EL (cell line): ENCODE data around the gene ZFP3.
"Not testable (repeated sequence)": the region's sequence is repeated elsewhere in the genome, so short reads cannot be mapped to it uniquely, and the experiment has no call there.

Experiments
- DNase-seq: peaks from one replicate; pipeline ENCODE4 v3.0.0-alpha.2; 2016

Gene ZFP3

DNA sequence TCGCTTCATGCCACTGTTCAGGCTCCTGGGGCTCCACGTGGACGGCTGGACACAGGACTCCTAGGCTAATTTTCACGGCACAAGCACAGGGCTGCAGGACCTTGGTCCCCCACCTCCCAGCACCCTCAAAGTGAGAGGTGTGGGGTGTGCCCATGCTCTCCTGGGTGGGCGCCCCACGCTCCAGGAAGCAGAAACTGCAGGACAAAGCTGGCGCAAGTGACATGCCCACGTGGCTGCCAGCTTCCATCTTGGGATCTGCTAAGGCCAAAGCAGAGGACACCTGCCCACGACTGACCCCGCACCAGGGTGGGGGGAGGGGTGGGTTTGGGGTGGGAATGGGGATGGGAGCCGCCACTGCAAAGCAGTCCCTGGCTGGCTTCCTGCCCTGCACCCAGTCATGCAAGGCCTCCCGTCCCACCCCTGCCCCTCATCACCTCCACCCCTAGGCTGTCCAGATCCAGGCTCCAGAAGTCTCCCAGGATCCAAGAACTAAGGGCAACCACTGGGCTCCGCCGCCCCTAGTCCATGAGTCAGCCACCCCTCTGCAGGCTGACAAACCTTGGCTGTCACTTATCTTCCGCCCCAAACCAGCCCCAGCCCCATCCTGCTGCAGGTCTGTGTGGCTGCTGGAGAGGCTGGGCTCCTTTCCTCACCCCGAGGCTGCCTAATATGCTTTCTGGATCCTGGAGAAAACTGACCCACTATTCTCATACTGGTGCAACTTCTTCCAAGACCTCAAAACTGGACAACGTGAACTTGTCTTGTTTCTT, 48.6 kb downstream of the ZFP3 start:
- no peak for DNase-seq

DNA sequence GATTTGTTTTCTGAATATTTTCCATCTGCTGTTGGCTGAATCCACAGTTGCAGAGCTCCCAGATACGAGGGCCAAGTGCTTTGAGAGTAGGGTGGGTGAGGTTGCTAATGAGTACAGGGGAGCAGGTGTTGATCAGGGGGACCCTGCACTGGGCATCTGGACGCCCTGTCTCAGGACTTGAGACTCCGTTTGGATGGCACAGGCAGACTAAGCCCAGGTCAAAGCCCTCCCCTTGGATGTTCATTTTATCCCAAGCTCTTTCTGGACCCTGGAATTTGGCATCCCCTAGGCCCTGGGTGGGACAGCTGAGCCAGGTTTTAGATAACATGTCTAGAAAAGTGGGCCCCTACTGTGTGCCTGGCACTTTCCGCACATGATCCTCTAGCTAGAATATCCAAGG, 49.6 kb downstream of the ZFP3 start:
- DNase-seq, result no peak

DNA sequence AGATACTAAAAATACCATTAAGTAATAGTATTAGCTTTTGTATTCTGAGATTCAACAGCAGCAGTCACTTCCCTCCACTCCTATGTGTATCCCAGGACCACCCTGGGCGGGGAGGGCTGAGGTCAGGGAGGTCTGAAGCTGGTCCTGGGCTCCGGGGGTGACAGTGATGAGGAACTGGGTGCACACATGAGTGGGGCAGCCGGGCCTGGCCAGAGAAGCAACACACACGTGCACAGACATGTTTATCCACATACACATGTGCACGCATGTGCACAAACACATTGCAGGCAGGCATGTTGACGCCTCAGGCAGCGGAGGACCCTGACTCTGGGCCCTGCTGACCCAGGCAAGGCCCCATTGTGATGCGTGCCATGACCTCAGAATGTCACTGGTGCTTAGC, 50.1 kb downstream of the ZFP3 start:
- DNase-seq, result not testable (repeated sequence)

DNA sequence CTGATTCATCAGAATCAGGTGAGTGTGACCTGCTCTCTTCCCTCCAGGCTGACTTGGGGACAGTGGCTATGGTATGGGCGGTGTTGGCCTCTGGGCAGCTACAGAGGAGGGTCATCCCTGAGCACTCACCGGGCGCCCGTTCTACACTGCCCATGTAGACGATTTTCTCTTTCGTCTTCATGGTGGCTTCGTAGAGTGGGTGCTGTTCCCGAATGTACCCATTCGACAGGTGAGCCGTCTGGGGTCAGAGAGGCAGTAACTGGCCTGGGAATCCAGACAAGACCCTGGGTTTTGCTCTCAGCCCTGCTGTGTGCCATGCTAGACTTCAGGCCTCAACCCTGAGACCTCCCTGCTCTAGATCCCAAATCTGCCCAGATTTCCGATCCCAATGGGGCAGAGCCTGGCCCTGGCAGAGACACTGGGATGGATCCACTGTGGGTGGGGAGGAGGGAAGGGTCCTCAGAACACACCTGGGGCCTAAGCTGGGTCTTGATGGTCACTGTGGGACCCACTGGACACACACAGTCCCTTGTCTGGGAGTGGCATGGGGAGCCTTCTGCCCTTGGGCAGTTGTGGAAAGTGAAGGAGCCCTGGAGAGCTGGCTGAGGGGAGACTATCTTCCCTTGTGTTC, 50.8 kb downstream of the ZFP3 start:
- no peak for DNase-seq

DNA sequence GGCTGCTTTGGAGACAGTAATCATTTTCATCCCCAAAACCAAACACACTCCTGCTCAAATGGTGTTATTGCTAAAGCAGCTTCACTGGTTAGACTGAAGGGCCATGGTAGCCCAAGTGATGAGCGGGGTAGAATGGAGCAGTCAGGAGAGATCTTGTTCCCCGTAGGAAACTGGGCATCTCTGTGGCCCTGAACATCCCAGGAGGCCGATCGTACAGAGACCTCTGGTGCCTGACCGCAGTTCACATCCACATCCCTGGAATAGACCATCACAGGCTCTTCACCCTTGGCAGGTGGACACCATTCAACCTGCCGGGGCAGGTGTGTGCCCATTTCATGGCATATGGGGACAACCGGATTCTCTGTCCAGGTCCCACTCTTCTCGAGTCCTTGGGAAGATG, 51.5 kb downstream of the ZFP3 start:
- not testable (repeated sequence) for DNase-seq

DNA sequence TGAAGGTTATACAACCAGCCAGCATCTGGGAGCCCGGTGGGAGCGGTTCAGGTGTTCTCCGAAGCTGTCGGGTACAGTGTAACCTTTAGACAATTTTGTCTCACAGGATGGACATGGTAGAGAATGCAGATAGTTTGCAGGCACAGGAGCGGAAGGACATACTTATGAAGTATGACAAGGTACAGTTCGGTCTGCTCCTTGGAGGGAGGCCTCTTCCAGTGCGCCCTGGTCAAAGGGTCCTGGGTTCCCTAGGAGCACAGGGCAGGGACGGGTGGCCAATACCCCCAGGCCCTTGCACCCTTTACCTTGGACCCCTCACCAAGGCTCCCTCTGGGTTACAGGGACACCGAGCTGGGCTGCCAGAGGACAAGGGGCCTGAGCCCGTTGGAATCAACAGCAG, 52.0 kb downstream of the ZFP3 start:
- not testable (repeated sequence) for DNase-seq

DNA sequence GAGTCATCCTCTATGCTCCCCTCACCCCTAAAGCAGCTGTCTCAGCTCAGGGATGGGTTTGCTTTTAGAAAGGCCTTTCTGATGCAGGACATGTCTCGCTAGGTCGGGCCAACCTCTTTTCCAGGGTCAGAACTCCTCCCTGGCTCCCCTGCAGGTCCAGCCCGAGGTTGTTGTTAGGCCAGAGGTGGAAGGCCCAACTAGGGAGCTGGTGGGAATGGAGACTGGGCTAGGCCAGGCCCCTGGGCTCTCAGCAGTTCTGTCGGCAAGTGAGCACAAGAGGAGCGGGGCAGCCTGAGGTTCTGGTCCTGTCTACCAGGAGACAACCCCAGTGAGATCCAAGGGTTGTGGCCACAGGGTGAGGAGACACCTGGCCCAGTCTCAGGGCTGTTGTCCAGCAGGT, 52.4 kb downstream of the ZFP3 start:
- DNase-seq, result not testable (repeated sequence)

DNA sequence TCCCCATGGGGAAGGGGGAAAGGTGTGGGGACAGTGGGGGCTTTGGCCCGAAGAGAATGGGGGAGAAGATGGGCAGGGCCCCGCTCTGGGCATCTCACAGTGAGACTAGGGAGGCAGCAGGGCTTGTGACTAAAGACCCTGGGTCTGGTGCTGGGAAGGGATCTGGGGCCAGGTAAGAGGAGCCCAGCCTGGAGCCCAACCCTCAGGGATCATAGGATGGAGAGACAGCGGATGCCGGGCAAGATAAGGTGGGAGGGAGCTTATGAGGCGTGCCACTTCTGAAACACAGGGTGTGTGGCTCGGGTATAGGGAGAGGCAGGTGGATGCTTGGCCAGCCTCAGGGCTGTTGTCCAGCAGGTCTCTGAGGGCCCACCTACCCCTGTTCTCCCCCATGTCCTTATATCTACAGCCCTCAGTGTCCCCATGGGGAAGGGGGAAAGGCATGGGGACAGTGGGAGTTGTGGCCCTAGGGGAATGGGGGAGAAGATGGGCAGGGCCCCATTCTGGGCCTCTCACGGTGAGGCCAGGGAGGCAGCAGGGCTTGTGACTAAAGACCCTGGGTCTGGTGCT, 53.0 kb downstream of the ZFP3 start:
- DNase-seq, result no peak

DNA sequence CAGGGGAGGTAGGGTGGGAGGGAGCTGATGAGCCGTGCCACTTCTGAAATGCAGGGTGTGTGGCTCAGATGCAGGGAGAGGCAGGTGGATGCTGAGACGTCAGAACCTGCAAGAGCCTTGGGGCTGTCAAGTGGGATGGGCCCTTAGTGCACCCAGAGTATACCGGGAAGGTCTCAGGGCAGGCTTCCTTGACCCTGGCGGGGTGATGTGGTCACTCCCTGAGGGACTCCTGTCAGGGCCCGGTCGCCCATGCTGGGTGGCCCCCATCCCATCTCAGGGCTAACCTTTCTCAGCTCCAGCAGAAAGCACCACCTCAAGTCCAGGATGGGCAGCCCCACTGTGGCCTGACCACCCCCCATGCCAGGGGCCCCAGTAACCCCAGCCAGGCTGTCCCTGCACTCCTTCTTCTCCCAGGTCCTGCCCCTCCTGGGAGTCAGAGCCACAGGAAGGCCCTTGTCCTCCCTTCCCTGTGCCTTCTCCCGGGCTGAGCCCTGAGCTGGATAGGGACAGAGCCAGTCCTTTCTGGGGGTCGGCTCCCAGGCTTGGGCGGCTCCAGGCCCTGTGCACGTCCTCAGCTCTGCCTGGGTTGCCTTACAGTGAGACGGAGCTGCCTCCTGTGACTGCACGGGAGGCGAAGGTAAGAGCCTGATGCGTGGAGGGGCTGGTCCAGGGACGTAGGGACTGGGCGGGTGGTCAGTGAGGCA, 53.7 kb downstream of the ZFP3 start:
- not testable (repeated sequence) for DNase-seq

DNA sequence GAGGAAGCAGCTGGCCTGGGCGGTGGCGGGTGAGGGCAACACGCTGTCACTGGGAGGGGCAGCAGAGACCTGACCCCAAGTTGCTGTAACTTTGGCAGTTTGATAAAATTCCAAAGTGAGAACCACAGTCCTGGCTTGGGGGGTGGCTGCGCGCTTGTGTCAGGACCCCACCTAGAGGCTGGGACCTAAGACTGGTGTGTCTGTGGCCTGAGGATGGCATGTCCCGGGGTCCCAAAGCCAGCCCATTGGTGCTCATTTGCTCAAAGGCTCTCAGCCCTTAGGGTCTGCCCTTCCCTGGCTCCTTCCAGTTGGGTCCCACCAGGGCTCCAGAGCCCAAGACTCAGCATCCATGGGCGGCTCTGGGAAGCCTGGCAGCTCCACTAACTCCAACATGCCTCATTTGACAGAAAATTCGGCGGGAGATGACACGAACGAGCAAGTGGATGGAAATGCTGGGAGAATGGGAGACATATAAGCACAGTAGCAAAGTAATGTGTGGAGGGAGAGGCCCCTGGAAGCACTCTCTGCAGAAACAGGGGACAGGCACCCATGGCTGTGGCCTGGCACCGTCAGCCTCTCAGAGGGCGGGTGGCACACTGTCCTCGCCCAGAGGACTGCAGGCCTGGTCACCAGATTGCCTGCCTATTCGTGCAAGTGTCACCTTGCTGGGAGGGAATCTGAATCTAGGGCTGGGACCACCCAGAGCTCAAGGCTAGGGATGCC, 54.4 kb downstream of the ZFP3 start:
- DNase-seq, result not testable (repeated sequence)

DNA sequence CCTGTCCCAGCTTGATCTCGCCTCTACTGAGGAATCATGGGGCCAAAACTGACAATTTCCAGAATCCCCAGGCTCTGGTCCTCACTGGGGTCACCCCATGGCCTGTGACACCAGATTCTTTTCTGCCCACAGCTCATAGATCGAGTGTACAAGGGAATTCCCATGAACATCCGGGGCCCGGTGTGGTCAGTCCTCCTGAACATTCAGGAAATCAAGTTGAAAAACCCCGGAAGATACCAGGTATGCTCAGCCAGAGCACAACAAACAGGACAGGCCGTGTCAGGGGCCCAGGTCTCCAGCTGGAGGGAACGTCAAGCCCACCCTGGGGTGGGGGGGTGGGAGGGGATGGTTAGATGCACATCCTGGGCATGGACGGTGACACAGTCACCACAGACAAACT, 55.0 kb downstream of the ZFP3 start:
- no peak for DNase-seq

DNA sequence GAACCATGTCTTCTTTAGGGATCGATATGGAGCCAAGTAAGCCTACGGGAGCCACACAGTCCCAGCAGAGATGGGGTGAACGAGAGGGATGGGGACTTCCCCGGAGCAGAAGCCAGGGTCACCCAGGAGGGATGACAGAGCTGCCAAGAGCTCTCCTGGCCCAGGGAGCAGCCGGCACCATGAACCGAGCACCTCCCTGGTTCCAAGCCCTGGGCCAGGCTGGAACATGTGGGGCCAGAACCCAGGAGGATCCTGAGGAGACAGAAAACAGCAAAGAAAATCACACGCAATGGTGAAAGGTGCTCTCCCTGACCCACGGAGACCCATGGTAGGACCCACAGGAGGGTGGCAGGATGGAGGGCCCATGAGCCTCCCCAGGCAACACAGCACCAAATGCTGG, 55.7 kb downstream of the ZFP3 start:
- not testable (repeated sequence) for DNase-seq

DNA sequence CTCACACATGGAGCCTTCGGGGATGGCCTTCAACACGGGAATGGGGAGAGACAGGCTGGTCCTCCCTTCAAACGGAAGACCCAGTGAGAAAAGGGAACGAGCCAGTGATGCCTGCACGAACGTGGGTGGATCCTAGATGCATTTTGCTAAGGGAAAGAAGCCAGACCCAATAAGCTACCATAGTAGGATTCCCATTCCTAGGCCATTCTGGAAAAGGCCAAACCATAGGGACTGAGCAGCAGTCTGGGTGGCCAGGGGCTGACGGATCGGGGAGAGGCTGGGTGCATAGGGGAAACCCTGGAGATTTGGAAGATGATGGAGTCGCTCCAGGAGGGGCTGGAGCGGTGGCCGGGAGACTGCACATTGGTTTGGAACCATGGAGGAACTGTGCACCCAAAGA, 56.3 kb downstream of the ZFP3 start:
- not testable (repeated sequence) for DNase-seq

DNA sequence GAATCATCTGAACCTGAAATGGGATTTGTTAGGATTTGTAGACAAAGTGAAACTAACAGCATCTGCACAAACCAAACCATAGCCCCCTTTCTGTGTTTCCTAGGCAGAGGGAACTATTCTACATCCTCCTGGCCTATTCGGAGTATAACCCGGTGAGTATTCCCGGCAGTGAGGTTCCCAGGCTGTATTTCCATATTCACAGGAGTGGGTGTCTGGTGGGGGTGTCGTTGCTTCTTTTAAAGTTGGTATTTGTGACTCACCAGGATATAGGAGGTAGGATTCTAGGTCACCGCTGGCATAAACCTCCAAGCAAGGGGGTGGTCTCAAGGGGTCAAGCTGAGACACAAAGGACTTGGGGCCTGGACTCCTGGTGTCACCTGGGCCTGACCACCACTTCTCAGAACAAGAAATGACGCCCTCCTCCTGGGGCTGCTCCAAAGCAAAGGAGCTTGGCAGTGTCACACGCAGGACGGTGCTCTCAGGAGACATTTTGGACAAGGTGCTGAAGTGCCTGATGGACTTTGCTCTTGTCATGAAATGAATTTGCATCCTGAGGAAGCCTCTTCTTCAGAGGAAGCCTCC, 57.0 kb downstream of the ZFP3 start:
- not testable (repeated sequence) for DNase-seq

DNA sequence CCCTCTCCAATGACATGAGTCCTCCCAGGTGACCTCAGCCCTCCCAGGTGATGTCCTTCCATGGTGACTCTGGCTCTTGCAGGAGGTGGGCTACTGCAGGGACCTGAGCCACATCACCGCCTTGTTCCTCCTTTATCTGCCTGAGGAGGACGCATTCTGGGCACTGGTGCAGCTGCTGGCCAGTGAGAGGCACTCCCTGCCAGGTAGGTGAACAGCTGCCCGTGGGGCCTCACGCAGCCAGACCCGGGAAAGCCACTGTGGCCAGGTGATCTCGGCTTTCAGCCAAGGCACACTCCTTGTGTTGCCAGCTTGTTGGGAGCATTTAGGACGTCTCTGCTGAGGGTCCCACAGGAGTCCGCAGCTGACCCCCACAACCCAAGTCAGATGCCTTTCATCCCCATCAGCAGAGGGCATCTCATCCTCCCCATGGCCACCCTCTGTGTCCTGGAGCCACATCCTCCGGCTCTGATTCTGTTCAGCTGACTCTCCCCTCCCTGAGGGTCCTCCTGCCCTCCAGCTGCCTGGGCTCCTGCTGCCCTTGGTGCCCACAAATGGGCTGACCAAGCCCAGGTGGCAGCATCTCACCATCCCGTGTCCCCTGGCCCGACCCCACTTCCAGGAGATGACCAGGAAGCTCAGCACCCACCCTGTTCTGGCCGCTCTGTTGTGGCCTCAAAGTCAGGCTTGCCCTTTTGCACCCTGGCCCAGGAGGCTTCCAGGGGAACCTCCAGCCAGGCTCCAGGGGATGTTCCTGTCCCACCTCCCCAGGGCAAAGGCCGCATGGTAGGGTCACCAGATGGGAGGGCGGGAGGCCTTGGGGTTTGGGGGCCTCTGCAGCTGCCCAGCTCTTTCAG, 57.7 kb downstream of the ZFP3 start:
- DNase-seq, result no peak

DNA sequence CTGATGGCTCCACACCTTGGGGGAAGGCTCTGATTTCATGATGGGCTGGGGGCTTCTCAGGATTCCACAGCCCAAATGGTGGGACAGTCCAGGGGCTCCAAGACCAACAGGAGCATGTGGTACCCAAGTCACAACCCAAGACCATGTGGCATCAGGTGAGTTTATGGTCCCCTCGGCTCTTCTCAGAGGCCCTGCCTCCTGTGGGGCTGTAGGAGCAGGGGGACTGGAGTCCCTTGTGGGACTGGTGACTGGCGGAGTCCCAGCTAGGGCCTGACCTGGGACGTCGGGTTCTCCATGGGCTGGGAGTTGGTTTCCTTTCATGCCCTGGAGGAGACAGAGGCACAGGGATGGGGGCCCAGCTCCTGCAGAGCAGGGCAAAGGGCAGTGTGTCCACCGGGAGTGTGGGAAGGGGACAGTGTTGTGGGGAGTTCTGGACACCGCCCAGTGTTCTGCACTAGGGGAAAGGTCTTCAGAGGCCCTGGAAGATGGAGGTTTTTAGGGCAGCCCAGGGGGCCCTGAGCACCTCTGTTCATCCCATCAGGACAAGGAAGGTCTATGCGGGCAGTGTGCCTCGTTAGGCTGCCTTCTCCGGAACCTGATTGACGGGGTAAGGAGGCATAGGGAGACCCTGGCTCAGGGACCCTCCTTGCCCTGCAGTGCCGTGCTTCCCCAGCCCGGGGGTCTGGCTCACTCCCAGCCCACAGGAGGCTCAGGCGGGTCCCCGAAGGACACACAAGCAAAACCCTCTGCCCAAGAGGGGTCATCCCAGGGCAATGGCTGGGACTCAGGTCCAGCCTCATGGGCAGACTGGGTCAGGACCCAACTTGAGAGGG, 58.5 kb downstream of the ZFP3 start:
- DNase-seq, result not testable (repeated sequence)

DNA sequence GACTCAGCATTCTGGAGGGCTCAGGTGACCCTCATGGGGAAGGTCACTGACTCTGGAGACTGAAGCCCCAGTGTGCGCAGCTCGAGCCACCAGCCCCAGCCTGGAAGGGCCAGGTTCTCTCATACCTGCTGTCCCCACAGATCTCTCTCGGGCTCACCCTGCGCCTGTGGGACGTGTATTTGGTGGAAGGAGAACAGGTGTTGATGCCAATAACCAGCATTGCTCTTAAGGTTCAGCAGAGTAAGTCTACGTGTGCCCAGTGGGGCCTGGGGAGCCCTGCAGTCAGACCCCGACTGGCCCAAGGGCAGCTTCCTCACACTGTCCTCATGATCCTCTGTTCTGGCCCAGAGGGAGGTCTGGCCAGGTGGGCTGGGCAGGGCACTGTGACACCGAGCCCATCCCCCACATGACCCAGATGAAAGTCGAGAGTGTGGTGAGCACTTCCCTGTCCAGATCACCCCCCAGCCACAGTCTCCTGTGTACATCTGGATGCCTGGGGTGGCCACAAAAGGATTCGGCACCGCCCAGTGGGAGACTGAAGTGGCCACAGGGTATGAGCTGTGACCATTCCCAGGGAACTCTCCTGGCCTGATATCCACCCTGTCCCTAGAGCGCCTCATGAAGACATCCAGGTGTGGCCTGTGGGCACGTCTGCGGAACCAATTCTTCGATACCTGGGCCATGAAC, 59.4 kb downstream of the ZFP3 start:
- not testable (repeated sequence) for DNase-seq

DNA sequence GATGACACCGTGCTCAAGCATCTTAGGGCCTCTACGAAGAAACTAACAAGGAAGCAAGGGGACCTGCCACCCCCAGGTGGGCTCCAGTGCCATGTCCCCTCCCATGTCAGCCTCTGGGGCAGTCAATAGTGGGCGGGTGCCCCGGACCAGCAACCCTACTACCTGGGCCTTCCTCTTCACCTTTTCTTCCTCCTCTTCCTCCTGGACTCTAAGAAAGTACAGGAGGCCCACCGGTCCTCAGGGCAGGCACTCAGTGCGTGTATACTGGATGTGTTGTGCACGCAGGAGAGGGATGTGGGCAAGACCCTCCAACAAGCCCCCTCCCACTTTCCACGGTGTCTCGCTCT, 59.9 kb downstream of the ZFP3 start:
- DNase-seq, result not testable (repeated sequence)

DNA sequence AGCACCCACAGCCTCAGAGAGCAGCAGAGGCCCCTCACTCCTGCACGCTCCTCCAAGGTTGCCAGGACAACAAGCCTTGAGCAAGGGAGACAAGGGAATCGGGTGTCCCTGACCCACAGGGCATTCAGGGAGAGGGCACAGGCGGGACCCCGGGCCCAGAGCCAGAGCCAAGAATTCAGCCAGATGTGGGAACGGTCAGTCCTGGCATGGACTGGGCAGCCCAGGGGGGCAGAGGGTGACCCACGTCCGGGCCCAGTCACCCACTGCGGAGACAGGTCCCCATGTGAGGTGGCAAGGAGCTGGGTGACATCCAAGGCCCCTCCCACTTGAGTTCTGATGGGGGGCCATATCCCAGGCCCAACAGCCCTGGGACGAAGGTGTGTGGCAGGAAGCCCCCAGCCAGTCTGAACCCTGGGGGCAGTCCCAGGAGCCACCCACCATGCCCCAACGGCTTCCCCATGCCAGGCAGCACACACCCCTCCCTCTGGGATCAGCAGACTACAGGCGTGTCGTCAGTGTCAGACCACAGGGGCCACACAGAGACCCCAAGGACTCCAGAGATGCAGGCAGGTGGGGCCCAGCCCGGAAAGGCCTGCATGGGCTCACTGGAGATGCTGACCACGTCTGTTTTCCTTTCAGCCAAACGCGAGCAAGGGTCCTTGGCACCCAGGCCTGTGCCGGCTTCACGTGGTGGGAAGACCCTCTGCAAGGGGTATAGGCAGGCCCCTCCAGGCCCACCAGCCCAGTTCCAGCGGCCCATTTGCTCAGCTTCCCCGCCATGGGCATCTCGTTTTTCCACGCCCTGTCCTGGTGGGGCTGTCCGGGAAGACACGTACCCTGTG, 60.6 kb downstream of the ZFP3 start:
- DNase-seq, result no peak
